K562 (cell line): ENCODE results near the gene CLIC1. TPM values are rescaled to one million over a fixed set of nuclear protein-coding genes. Genes with fewer than 3 reads are reported as not detected.

Experiments used
- BCLAF1 ChIP-seq, 2 experiments: fragments of 450-650 bp in 1 of 2; IDR thresholded peaks; 2 replicates each; pipeline ENCODE4 v1.6.1; 2011 to 2017; ENCODE audit warnings: low read depth in 2 of 2, antibody characterized with exemption in 1 of 2, borderline replicate concordance in 1 of 2, low read length in 1 of 2, mild to moderate bottlenecking in 1 of 2, mixed read lengths in 1 of 2; ENCODE audit not compliant: control insufficient read depth in 1 of 2
- BRCA1 ChIP-seq, 2 experiments: fragments of 450-650 bp in 1 of 2; sonication (generic) in 1 of 2; formaldehyde crosslinking in 1 of 2; IDR thresholded peaks; 2 replicates each; pipeline versions ENCODE4 v1.5.0 to v1.6.1; 2017 to 2020; ENCODE audit warnings: mild to moderate bottlenecking in 1 of 2, missing genetic modification reagents in 1 of 2
- CHD1 ChIP-seq: fragments of 200-600 bp; sonication (generic); IDR thresholded peaks from one replicate; pipeline ENCODE4 v1.6.1; 2012; ENCODE audit warnings: mild to moderate bottlenecking, moderate library complexity, low read length, inconsistent platforms
- FOXJ3 ChIP-seq: sonication (generic); formaldehyde crosslinking; IDR thresholded peaks from 2 replicates; pipeline ENCODE4 v1.4.0; 2020; ENCODE audit warnings: mild to moderate bottlenecking, missing genetic modification reagents
- GTF2E2 ChIP-seq: fragments of 200-800 bp; sonication (Bioruptor generic); IDR thresholded peaks from 2 replicates; pipeline ENCODE4 v1.6.1; 2016; ENCODE audit warnings: missing genetic modification characterization, missing compliant biosample characterization
- HLTF ChIP-seq: fragments of 450-650 bp; IDR thresholded peaks from 2 replicates; pipeline ENCODE4 v1.6.1; 2016
- HOMEZ ChIP-seq: fragments of 250-450 bp; sonication (Bioruptor Pico); IDR thresholded peaks from 2 replicates; pipeline ENCODE4 v1.4.0; 2020; ENCODE audit warnings: mild to moderate bottlenecking, moderate library complexity
- IRF2 ChIP-seq: sonication (generic); formaldehyde crosslinking; IDR thresholded peaks from 2 replicates; pipeline ENCODE4 v1.8.1; 2022; ENCODE audit warnings: mild to moderate bottlenecking, missing genetic modification reagents
- KDM1A ChIP-seq, 2 experiments: fragments of 450-650 bp; IDR thresholded peaks; 2 replicates each; pipeline ENCODE4 v1.6.1; 2016; ENCODE audit warnings: mild to moderate bottlenecking in 2 of 2
- KLF10 ChIP-seq: fragments of 250-450 bp; sonication (Bioruptor Pico); IDR thresholded peaks from 2 replicates; pipeline ENCODE4 v1.6.1; 2021; ENCODE audit warnings: matching md5 sums
- NCOA1 ChIP-seq: fragments of 450-650 bp; IDR thresholded peaks from 2 replicates; pipeline ENCODE4 v1.6.1; 2016; ENCODE audit warnings: low read depth
- SMAD1 ChIP-seq: fragments of 150-350 bp; IDR thresholded peaks from 2 replicates; pipeline ENCODE4 v1.6.1; 2014; ENCODE audit warnings: low read length, low read depth; ENCODE audit not compliant: partially characterized antibody
- SREBF2 ChIP-seq: sonication (generic); formaldehyde crosslinking; IDR thresholded peaks from 2 replicates; pipeline ENCODE4 v1.4.0; 2020; ENCODE audit warnings: mild to moderate bottlenecking, missing genetic modification reagents
- SRF ChIP-seq, 2 experiments: fragments of 250-450, 450-650 bp in 1 of 2; sonication (Bioruptor Pico) in 1 of 2; sonication (generic) in 1 of 2; formaldehyde crosslinking; IDR thresholded peaks; 2 replicates each; pipeline versions ENCODE4 v1.5.0 to v1.5.1; 2020 to 2022; ENCODE audit warnings: mild to moderate bottlenecking in 1 of 2, missing genetic modification reagents in 1 of 2
- STAT5B ChIP-seq: fragments of 250-450 bp; sonication (Bioruptor Pico); IDR thresholded peaks from 2 replicates; pipeline ENCODE4 v1.8.0; 2021; ENCODE audit warnings: mild to moderate bottlenecking, inconsistent platforms
- TFAP4 ChIP-seq: sonication (generic); formaldehyde crosslinking; IDR thresholded peaks from 2 replicates; pipeline ENCODE4 v1.8.0; 2022; ENCODE audit warnings: missing genetic modification reagents, mild to moderate bottlenecking, moderate library complexity, borderline replicate concordance
- ZBTB34 ChIP-seq: fragments of 250-450 bp; sonication (Bioruptor Pico); IDR thresholded peaks from 2 replicates; pipeline ENCODE4 v1.8.0; 2021; ENCODE audit warnings: mild to moderate bottlenecking, moderate library complexity
- ZC3H8 ChIP-seq: fragments of 450-650 bp; IDR thresholded peaks from 2 replicates; pipeline ENCODE4 v1.6.1; 2017
- ZNF12 ChIP-seq: sonication (generic); formaldehyde crosslinking; IDR thresholded peaks from 2 replicates; pipeline ENCODE4 v1.4.0; 2020; ENCODE audit warnings: mild to moderate bottlenecking, missing genetic modification reagents
- ZNF507 ChIP-seq: conservative IDR thresholded peaks from 2 replicates; pipeline ENCODE4 v1.6.1; 2017; ENCODE audit warnings: missing genetic modification characterization, missing compliant biosample characterization
- ZNF57 ChIP-seq: fragments of 450-650 bp; formaldehyde crosslinking; IDR thresholded peaks from 2 replicates; pipeline ENCODE4 v1.4.0; 2020; ENCODE audit warnings: mild to moderate bottlenecking, moderate library complexity
- ZNF764 ChIP-seq: fragments of 250-450 bp; sonication (Bioruptor Pico); IDR thresholded peaks from 2 replicates; pipeline ENCODE4 v1.4.0; 2020; ENCODE audit warnings: low read depth, mild to moderate bottlenecking, moderate library complexity
- polyA plus RNA-seq, 8 experiments: library from polyadenylated mRNA; depleted of rRNA in 4 of 8; stranded (reverse) in 5 of 8; unstranded in 3 of 8; fragments of >200 nt; fragmentation: Nextera tagmentation in 2 of 8; fragmentation: Illumina TruSeq in 1 of 8; extraction: Ambion mirVana in 2 of 8; extraction: Trizol in 1 of 8; gene quantifications; 2 replicates each; pipeline versions ENCODE4 v1.2.1 to v1.2.3, GENCODE V29; 2011 to 2014; ENCODE audit warnings: inconsistent platforms in 1 of 8, missing spikeins in 1 of 8
- total RNA-seq, 7 experiments: library from RNA; depleted of rRNA in 6 of 7; stranded (reverse); fragments of >200 nt in 6 of 7; fragmentation: Illumina TruSeq in 2 of 7; extraction: Trizol in 2 of 7; gene quantifications; 2 replicates each; pipeline versions ENCODE4 v1.2.1 to v1.2.3, GENCODE V29; 2011 to 2021; ENCODE audit warnings: low replicate concordance in 1 of 7

Gene CLIC1
- total and polyA plus RNA-seq, 9 of the 15 experiments (the other 6 are each of a cell fraction or from before 2014, with no cell fraction given) = 1,267 to 2,419 (median 1,808) TPM

- TF ChIP-seq BCLAF1 (IDR thresholded peaks at IDR 0.05; ENCODE audit: borderline replicate concordance in 1 of 2, control insufficient read depth in 1 of 2, low read depth in 2 of 2, low read length in 1 of 2) = no peak
- TF ChIP-seq KLF10 (CRISPR knock-in tag) = no peak
- TF ChIP-seq KDM1A (IDR thresholded peaks at IDR 0.05) = no peak
- TF ChIP-seq CHD1 = peak; percentile 24
- no peak for TF ChIP-seq ZBTB34 (CRISPR knock-in tag)
- no peak for TF ChIP-seq STAT5B (CRISPR knock-in tag)
- no peak for TF ChIP-seq FOXJ3 (CRISPR knock-in tag)
- TF ChIP-seq NCOA1 = no peak
- no peak for TF ChIP-seq SMAD1
- TF ChIP-seq ZNF57 (CRISPR knock-in tag) = no peak
- TF ChIP-seq SRF (CRISPR knock-in tag; IDR thresholded peaks at IDR 0.05) = 0 out of 4 replicates have a peak, but pooled peaks of 1 of the 2 experiments have one; percentile 1
- no peak for TF ChIP-seq HOMEZ (CRISPR knock-in tag)
- no peak for TF ChIP-seq ZNF764
- TF ChIP-seq SREBF2 (CRISPR knock-in tag) = 0 out of 2 replicates have a peak, but pooled peaks have one; percentile 12
- TF ChIP-seq IRF2 (CRISPR knock-in tag) = 0 out of 2 replicates have a peak, but pooled peaks have one; percentile 29
- peak; percentile 82; the same call in 1 of the 2 replicates for TF ChIP-seq TFAP4
- no peak for TF ChIP-seq ZC3H8
- TF ChIP-seq BRCA1 (IDR thresholded peaks at IDR 0.05) = no peak
- TF ChIP-seq BRCA1 (CRISPR knock-in tag; IDR thresholded peaks at IDR 0.05) = no peak
- TF ChIP-seq HLTF = no peak
- TF ChIP-seq ZNF12 (CRISPR knock-in tag) = no peak
- no peak for TF ChIP-seq GTF2E2
- TF ChIP-seq ZNF507 (tag) = no peak
Measured at GRCh38 chr6:31701666-31702404, 34.5 kb downstream of the CLIC1 start (continued).
